ENCODE data around the gene BEX5. TPM values are rescaled to one million over a fixed set of nuclear protein-coding genes. Genes with fewer than 3 reads are reported as not detected.
"Not testable (repeated sequence)": the region's sequence is repeated elsewhere in the genome, so short reads cannot be mapped to it uniquely, and the experiment has no call there.

The BEX5 gene
- total RNA-seq, 1 experiment from 2014 or later: 10.2 TPM

GRCh38 chrX:102129473-102129872, 26.3 kb downstream of the BEX5 start:
- Histone ChIP-seq H3K4me2 (ENCODE audit: low read depth, low read length, poor library complexity, severe bottlenecking) (no peak overlapping the region), H3K27me3 (ENCODE audit: low read length) (no peaks in the 10 kb centered on the region), H3K4me1 (ENCODE audit: low read length) (no peaks in the 10 kb centered on the region)

GRCh38 chrX:102126863-102127262, 28.9 kb downstream of the BEX5 start:
- Histone ChIP-seq H4K20me1 (ENCODE audit: insufficient read depth, low read depth, low read length) (no peaks in the 10 kb centered on the region), H3K9me3 (ENCODE audit: low read length) (no peaks in the 10 kb centered on the region), H3K27ac (ENCODE audit: low read length) (no peak overlapping the region), H3K27me3 (ENCODE audit: low read length) (no peaks in the 10 kb centered on the region), H3K4me2 (ENCODE audit: low read depth, low read length, poor library complexity, severe bottlenecking) (no peak overlapping the region), H3K4me1 (ENCODE audit: low read length) (no peaks in the 10 kb centered on the region), H3K4me3 (ENCODE audit: low read length) (no peak overlapping the region), H3K9me2 (replicated peaks; ENCODE audit: insufficient read depth, low read length) (no peaks in the 10 kb centered on the region), H2AFZ (ENCODE audit: low read length) (no peak overlapping the region), H3K79me2 (ENCODE audit: low read length) (no peaks in the 10 kb centered on the region), H3K9ac (ENCODE audit: low read length) (no peak overlapping the region), H3K36me3 (ENCODE audit: insufficient read depth, low read length) (no peaks in the 10 kb centered on the region)
- DNase-seq: no peak

More at GRCh38 chrX:102129473-102129872, 26.3 kb downstream of the BEX5 start:
- peak; percentile 56 for DNase-seq
- H2AFZ ChIP-seq (ENCODE audit: low read length): no peak overlapping the region
- no peak overlapping the region for H3K27ac ChIP-seq (ENCODE audit: low read length)
- H3K9ac ChIP-seq (ENCODE audit: low read length): no peak overlapping the region
- no peaks in the 10 kb centered on the region for H3K79me2 ChIP-seq (ENCODE audit: low read length)
- no peaks in the 10 kb centered on the region for H3K9me3 ChIP-seq (ENCODE audit: low read length)
- no peaks in the 10 kb centered on the region for H3K9me2 ChIP-seq (replicated peaks; ENCODE audit: insufficient read depth, low read length)
- H3K4me3 ChIP-seq (ENCODE audit: low read length): no peak overlapping the region
- H4K20me1 ChIP-seq (ENCODE audit: insufficient read depth, low read depth, low read length): no peaks in the 10 kb centered on the region
- no peaks in the 10 kb centered on the region for H3K36me3 ChIP-seq (ENCODE audit: insufficient read depth, low read length)

GRCh38 chrX:102126080-102126818, 29.5 kb downstream of the BEX5 start:
- not testable (repeated sequence) for H3K9me3 ChIP-seq (ENCODE audit: low read length); H3K36me3 ChIP-seq (ENCODE audit: insufficient read depth, low read length); H3K9me2 ChIP-seq (replicated peaks; ENCODE audit: insufficient read depth, low read length); H3K4me3 ChIP-seq (ENCODE audit: low read length); H4K20me1 ChIP-seq (ENCODE audit: insufficient read depth, low read depth, low read length); H3K79me2 ChIP-seq (ENCODE audit: low read length); H3K9ac ChIP-seq (ENCODE audit: low read length); H3K4me2 ChIP-seq (ENCODE audit: low read depth, low read length, poor library complexity, severe bottlenecking); H3K27ac ChIP-seq (ENCODE audit: low read length); H2AFZ ChIP-seq (ENCODE audit: low read length); H3K4me1 ChIP-seq (ENCODE audit: low read length); H3K27me3 ChIP-seq (ENCODE audit: low read length); DNase-seq

GRCh38 chrX:102125436-102125835, 30.3 kb downstream of the BEX5 start, which contains the start of gene TCEAL2:
Gene TCEAL2, plus strand, starts transcription at chrX:102125679. Its CDS starts 1,152 bp downstream, at chrX:102126831.
- H4K20me1 ChIP-seq (ENCODE audit: insufficient read depth, low read depth, low read length); H3K4me1 ChIP-seq (ENCODE audit: low read length); H2AFZ ChIP-seq (ENCODE audit: low read length); DNase-seq; H3K9ac ChIP-seq (ENCODE audit: low read length); H3K4me3 ChIP-seq (ENCODE audit: low read length); H3K36me3 ChIP-seq (ENCODE audit: insufficient read depth, low read length); H3K4me2 ChIP-seq (ENCODE audit: low read depth, low read length, poor library complexity, severe bottlenecking); H3K27ac ChIP-seq (ENCODE audit: low read length); H3K27me3 ChIP-seq (ENCODE audit: low read length); H3K79me2 ChIP-seq (ENCODE audit: low read length); H3K9me3 ChIP-seq (ENCODE audit: low read length); H3K9me2 ChIP-seq (replicated peaks; ENCODE audit: insufficient read depth, low read length): not testable (repeated sequence)

GRCh38 chrX:102125014-102125413, 30.8 kb downstream of the BEX5 start:
- H3K36me3 ChIP-seq (ENCODE audit: insufficient read depth, low read length); H3K9me2 ChIP-seq (replicated peaks; ENCODE audit: insufficient read depth, low read length); H3K79me2 ChIP-seq (ENCODE audit: low read length); H2AFZ ChIP-seq (ENCODE audit: low read length); H3K27ac ChIP-seq (ENCODE audit: low read length); H3K4me3 ChIP-seq (ENCODE audit: low read length); H3K27me3 ChIP-seq (ENCODE audit: low read length); DNase-seq; H4K20me1 ChIP-seq (ENCODE audit: insufficient read depth, low read depth, low read length); H3K4me2 ChIP-seq (ENCODE audit: low read depth, low read length, poor library complexity, severe bottlenecking); H3K9ac ChIP-seq (ENCODE audit: low read length); H3K9me3 ChIP-seq (ENCODE audit: low read length); H3K4me1 ChIP-seq (ENCODE audit: low read length): not testable (repeated sequence)

GRCh38 chrX:102115748-102116147, 40.0 kb downstream of the BEX5 start:
- Histone ChIP-seq H3K27ac (ENCODE audit: low read length) (no peak overlapping the region), H4K20me1 (ENCODE audit: insufficient read depth, low read depth, low read length) (no peaks in the 10 kb centered on the region), H3K9ac (ENCODE audit: low read length) (no peak overlapping the region), H3K4me2 (ENCODE audit: low read depth, low read length, poor library complexity, severe bottlenecking) (no peak overlapping the region), H3K36me3 (ENCODE audit: insufficient read depth, low read length) (no peaks in the 10 kb centered on the region), H3K9me2 (replicated peaks; ENCODE audit: insufficient read depth, low read length) (no peaks in the 10 kb centered on the region), H2AFZ (ENCODE audit: low read length) (no peak overlapping the region), H3K9me3 (ENCODE audit: low read length) (no peaks in the 10 kb centered on the region), H3K27me3 (ENCODE audit: low read length) (no peaks in the 10 kb centered on the region), H3K79me2 (ENCODE audit: low read length) (no peaks in the 10 kb centered on the region), H3K4me3 (ENCODE audit: low read length) (no peak overlapping the region), H3K4me1 (ENCODE audit: low read length) (no peaks in the 10 kb centered on the region)
- DNase-seq: no peak

GRCh38 chrX:102113367-102113766, 42.4 kb downstream of the BEX5 start:
- H3K36me3 ChIP-seq (ENCODE audit: insufficient read depth, low read length): no peaks in the 10 kb centered on the region
- H3K79me2 ChIP-seq (ENCODE audit: low read length): no peaks in the 10 kb centered on the region
- no peaks in the 10 kb centered on the region for H3K4me1 ChIP-seq (ENCODE audit: low read length)
- DNase-seq: no peak
- no peaks in the 10 kb centered on the region for H3K27me3 ChIP-seq (ENCODE audit: low read length)
- H4K20me1 ChIP-seq (ENCODE audit: insufficient read depth, low read depth, low read length): no peaks in the 10 kb centered on the region
- H3K9me2 ChIP-seq (replicated peaks; ENCODE audit: insufficient read depth, low read length): no peaks in the 10 kb centered on the region
- H3K9me3 ChIP-seq (ENCODE audit: low read length): no peaks in the 10 kb centered on the region
- H3K4me3 ChIP-seq (ENCODE audit: low read length): no peak overlapping the region
- H3K4me2 ChIP-seq (ENCODE audit: low read depth, low read length, poor library complexity, severe bottlenecking): no peak overlapping the region
- no peak overlapping the region for H2AFZ ChIP-seq (ENCODE audit: low read length)
- no peak overlapping the region for H3K9ac ChIP-seq (ENCODE audit: low read length)
- no peak overlapping the region for H3K27ac ChIP-seq (ENCODE audit: low read length)

Data from Karpas-422 (cell line).